Stimulated activated CD4-positive, alpha-beta T cell treated with anti-CD3 and anti-CD28 coated beads, TNF-alpha, amount 100 ng/mL, for 1 hour (primary cell): ENCODE measurements around the gene CFAP53.
A peak's percentile ranks its signal among the peaks of the same experiment; 100 is the strongest.

Source experiments
- DNase-seq, 3 donors: peaks; one replicate each; pipeline ENCODE4 v3.0.0-alpha.2; 2020; ENCODE audit warnings: low read depth in 3 of 3, low spot score in 1 of 3

CFAP53 gene

DNA sequence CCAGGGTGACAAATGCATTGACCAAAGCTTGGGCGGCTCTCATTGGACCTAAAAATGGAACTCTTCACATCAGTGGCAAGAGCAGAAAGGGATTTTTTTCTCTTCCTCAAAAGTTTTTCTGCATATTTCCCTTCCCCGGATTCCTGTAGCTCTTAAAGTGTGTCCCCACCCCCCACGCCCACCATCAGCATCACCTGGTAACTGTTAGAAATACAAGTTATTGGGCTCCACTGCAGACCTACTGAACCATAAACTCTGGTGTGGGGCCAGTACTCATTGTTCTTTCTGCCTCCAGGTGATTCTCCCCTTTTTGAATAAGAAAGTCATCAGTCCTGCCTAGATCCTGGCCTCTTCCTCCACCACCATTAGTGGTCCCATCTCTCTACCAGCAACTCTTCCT lies 70.0 kb downstream of the CFAP53 start:
- DNase-seq: no peak

GRCh38 chr18:50195689-50196088 lies 70.6 kb downstream of the CFAP53 start:
- no peak for DNase-seq

GRCh38 chr18:50194631-50195532 lies 71.4 kb downstream of the CFAP53 start, which contains the start of gene MYO5B:
Gene MYO5B (minus strand): TSS chr18:50195147. CDS start chr18:50194793, 354 bp downstream.
- DNase-seq: peak in 2 of 3 donors; percentile 1 to 38

DNA sequence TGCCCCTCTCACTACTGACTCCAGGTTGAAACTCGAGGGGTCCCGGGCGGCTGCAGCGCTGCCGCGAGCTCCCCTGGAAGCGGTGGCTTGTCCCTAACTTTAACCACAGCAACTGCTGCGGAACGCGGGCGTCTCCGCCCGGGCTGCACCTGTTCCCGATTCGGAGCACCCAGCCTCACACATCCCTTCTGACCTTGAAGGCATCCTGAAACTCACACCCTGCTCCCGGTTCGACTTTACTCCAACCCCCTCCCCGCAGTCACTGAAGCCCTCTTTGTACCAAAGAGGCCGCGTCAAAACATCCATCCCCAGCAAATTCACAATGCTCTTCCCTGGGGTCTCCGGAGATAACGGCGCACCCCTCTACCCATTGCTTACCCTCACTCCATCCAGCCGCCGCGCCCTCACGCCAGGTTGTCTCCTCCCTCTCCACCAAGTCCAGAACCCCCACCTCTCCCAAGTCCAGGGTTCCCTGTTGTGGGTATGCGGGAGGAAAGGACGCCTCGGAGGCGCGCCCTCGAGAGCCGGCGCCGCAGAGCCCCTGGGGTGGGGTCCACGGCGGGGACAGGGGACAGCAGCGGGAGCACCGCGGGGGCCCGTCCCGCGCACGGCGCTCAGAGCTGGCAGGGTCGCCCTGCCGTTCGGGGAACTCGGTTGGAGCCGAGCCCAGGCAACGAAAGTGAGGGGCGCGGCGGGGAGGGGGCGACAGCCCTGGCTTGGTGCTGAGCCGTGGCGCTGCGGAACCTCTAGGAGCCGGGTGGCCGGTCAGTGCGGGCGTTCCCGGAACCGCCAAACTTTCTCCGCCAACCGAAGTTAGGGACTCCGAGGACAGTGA lies 72.3 kb downstream of the CFAP53 start:
- DNase-seq: no peak

DNA sequence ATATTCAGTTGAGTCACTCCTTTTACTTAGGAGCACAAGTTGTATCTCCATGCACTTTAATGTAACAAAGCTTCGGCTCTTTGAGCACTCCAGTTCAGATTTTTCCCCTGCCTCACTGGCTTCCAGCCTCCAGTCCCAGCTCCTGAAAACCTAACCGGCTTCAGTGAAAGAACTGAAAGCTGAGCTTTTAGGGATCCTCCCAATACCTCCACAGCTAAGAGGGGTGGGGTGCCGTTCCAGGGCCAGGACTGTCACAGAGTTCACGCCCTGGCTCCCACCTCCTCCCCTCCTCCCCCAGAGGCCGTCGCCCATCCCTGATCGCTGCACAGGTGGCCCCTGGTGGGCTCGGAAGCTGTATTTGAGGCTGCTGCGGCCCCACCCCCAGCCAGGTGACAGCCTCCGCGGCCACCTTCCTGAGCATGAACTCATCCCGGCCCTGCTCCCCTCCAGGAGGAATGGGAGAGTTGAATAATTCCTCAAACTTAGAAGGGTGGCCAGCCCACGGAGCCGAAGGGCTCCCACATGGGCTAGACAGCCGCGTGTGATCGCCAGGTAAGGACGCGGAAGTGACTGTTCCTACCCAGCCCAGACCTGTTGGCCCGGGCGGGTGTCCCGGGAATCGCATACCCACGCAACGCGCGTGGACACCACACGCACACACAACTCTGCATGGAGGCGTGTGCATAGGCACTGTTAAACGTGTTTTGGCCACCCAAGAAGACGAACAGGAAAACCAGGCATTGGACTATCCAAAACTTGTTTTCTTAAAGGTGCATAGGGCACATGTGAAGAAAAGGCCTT lies 73.1 kb downstream of the CFAP53 start:
- DNase-seq: no peak

DNA sequence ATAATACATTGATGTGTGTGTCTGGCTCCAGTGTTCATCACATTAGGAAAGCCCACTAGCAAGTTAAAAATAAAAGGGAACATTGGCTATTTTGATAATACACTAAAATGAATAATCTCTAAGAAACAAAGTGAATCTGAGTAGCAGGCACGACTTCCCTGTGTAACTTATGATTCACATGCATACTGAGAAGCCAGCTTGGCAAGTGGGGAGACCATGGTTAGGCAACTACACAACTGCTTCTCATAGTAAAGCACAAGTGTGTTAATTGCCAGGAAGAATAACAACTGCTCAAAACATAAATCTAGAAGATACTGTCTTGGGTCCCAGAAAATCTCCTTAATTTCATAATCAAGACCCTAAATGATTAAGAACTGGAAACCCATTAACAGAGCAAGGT lies 75.4 kb downstream of the CFAP53 start:
- DNase-seq: no peak

DNA sequence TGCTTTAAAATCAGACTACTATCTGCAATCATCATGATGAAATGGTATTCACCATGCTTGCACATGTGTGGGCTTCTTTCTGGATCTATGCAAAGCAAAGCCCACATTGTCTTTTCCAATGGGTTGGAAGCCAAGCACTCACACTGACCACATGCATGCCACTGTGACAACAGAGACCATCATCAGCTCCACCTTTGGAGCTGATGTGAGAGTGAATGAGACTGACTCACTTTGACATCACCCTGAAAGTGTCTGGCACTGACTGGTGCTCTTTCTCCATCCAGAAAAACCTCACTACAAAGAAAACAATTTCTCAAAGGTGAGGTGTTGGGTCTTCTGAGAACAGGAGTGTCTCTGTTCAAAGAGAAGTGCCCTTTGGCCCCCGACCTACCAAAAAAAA lies 76.1 kb downstream of the CFAP53 start:
- DNase-seq: no peak

DNA sequence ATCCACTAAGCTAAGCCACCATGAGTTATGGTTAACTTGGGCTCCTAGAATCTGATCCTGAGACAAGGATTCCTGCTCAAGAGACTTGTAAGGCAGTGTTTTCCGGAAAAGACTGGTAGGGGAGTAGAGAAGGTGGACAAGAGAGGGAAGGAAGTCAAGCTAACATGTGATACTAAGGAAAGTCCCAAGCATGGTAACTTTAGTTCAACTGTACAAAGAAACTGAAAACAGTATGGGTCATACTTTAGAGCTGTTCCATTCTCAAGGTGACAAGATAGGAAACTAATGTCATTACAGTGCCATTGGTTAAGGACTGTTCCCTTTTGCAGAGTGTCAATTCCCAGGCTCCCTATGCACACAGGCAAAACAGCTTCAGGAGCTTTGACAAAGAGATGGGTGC lies 77.1 kb downstream of the CFAP53 start:
- no peak for DNase-seq

GRCh38 chr18:50188652-50189051 lies 77.6 kb downstream of the CFAP53 start:
- no peak for DNase-seq

- DNase-seq: no peak
These were observed 78.6 kb downstream of the CFAP53 start for GRCh38 chr18:50187659-50188058.

DNA sequence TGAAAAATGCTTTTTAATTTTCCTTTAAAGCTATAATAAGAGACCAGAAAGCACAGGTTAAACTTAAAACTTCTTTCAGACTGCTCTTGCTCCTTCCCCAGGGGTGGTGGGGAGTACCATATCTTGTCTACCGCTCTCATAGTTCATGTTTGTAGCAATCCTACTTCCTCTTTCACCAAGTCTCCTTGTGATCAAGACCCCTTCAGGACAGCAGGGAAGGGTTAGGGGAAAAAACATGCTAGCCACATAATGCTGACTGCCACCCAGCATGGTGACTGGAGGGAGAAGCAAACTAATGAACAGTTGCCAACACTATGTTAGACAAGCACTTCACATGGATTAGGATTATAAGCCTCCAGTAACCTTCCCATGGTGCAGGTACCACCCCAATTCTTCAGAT lies 79.9 kb downstream of the CFAP53 start:
- no peak for DNase-seq

GRCh38 chr18:50183556-50183955 lies 82.7 kb downstream of the CFAP53 start:
- DNase-seq: no peak

- no peak for DNase-seq
These were observed 83.8 kb downstream of the CFAP53 start for GRCh38 chr18:50182511-50182910.

DNA sequence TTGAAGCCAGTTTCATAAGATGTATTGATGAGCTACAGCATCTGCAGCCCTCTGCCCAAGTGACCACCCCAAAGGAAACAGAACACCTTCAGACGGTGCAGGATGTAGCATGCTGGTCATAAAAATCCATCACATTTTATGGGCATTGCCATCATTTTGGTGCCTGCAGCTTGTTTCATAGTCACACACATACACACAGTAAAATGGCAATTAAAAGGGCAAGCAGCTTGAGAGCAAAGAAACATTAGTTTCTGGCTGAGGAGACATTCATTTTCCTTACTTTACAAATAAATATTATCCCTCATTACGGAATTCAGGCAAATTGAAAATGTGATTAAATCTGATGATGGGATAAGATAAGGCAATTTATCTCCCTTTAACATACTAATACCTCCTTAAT lies 84.7 kb downstream of the CFAP53 start:
- no peak for DNase-seq

- DNase-seq: no peak
These were observed 86.8 kb downstream of the CFAP53 start for GRCh38 chr18:50179465-50179864.

DNA sequence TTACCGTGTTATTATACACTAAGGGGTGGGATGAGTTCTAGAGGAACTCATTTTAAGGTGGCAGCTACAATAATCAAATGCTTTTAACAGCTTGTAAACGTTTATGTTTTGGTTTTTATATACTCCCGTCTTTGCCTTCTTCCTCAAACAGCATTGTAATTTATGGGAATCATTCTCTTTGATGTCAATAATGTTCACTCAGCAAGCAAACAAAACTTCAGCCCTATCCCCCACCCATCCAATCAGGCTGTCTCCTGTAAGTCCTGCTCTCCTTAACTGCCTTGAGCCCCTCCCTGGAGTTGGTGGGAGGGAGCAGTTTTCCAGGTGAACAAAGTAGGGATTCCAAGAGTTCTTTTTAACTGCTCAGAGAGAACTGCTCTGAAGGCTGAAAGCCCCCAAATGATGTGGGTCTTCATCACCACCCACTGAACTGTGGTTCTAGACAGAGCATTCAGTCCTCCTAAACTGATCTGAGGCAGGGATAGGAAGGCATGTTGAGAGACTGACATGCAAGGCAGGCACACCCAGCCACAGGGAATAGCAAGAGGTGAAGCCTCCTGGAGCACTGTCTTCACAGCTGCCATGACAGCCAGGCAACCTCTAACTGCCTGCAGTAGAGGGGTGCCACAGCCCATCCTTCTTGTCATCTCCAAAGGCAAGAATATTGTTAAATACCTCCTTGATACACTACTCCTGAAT lies 88.9 kb downstream of the CFAP53 start:
- no peak for DNase-seq
